Mesendoderm (in vitro differentiated cells): ENCODE measurements around the gene GALNT9.

ENCODE experiments used
- DNase-seq: peaks from one replicate; pipeline ENCODE4 v3.0.0; 2013
- H2AK5ac ChIP-seq: 2 replicates; pipeline ENCODE4 v1.6.1; 2013; ENCODE audit warnings: low read length, inconsistent platforms
- H2BK120ac ChIP-seq: 2 replicates; pipeline ENCODE4 v1.6.1; 2013; ENCODE audit warnings: low read depth, mild to moderate bottlenecking, low read length, moderate library complexity, mixed read lengths
- H2BK15ac ChIP-seq: replicated peaks from 2 replicates; pipeline ENCODE4 v1.6.1; 2013; ENCODE audit warnings: low read depth, mild to moderate bottlenecking, moderate library complexity
- H2BK5ac ChIP-seq: 2 replicates; pipeline ENCODE4 v1.6.1; 2013; ENCODE audit warnings: low read length, inconsistent platforms
- H3K18ac ChIP-seq: 2 replicates; pipeline ENCODE4 v1.6.1; 2013; ENCODE audit warnings: mild to moderate bottlenecking, low read length, mixed read lengths
- H3K23ac ChIP-seq: one replicate; pipeline ENCODE4 v1.6.1; 2013; ENCODE audit warnings: low read length
- H3K27ac ChIP-seq: 2 replicates; pipeline ENCODE4 v1.5.1; 2013; ENCODE audit warnings: low read depth, mild to moderate bottlenecking, inconsistent platforms, low read length, moderate library complexity
- H3K27me3 ChIP-seq: 2 replicates; pipeline ENCODE4 v1.6.1; 2013; ENCODE audit warnings: low read length, control low read depth, mild to moderate bottlenecking, inconsistent platforms; ENCODE audit not compliant: insufficient read depth, poor library complexity
- H3K36me3 ChIP-seq: 2 replicates; pipeline ENCODE4 v1.6.1; 2013; ENCODE audit warnings: low read length, inconsistent platforms; ENCODE audit not compliant: control insufficient read depth, insufficient read depth
- H3K4ac ChIP-seq: one replicate; pipeline ENCODE4 v1.6.1; 2013; ENCODE audit warnings: low read depth, mild to moderate bottlenecking, low read length, moderate library complexity
- H3K4me1 ChIP-seq: 2 replicates; pipeline ENCODE4 v1.6.1; 2013; ENCODE audit warnings: low read depth, low read length, inconsistent platforms; ENCODE audit not compliant: control insufficient read depth
- H3K4me2 ChIP-seq: 2 replicates; pipeline ENCODE4 v1.6.1; 2013; ENCODE audit warnings: low read length
- H3K4me3 ChIP-seq: 2 replicates; pipeline ENCODE4 v1.5.1; 2013; ENCODE audit warnings: mild to moderate bottlenecking, low read length
- H3K56ac ChIP-seq: one replicate; pipeline ENCODE4 v1.6.1; 2013; ENCODE audit warnings: low read length
- H3K79me1 ChIP-seq: 2 replicates; pipeline ENCODE4 v1.6.1; 2013; ENCODE audit warnings: low read length, inconsistent platforms
- H3K79me2 ChIP-seq: 2 replicates; pipeline ENCODE4 v1.6.1; 2013; ENCODE audit warnings: mild to moderate bottlenecking, low read length; ENCODE audit not compliant: control insufficient read depth, insufficient read depth
- H3K9ac ChIP-seq: 2 replicates; pipeline ENCODE4 v1.6.1; 2013; ENCODE audit warnings: low read length, inconsistent platforms
- H4K5ac ChIP-seq: one replicate; pipeline ENCODE4 v1.6.1; 2013; ENCODE audit warnings: low read length
- H4K8ac ChIP-seq: one replicate; pipeline ENCODE4 v1.6.1; 2013; ENCODE audit warnings: low read depth, mild to moderate bottlenecking, control low read depth, low read length, moderate library complexity
- WGBS: extraction: QIAGEN DNeasy Blood & Tissue Kit; methylation state at CpG from one replicate; pipeline ENCODE4 v1.1.7; 2013; ENCODE audit warnings: low lambda C conversion rate, missing lambda C conversion rate; ENCODE audit not compliant: insufficient coverage; ENCODE audit errors: extremely low coverage; 5-methylcytosine and 5-hydroxymethylcytosine counted together

The GALNT9 gene

GRCh38 chr12:132201391-132202120 lies 127.8 kb downstream of the GALNT9 start:
- no CpG with 5 or more reads among the region's 23 CpGs for WGBS
- no peaks in the 10 kb centered on the region for H3K27me3 ChIP-seq

GRCh38 chr12:132200800-132201199 lies 128.6 kb downstream of the GALNT9 start:
- Histone ChIP-seq H3K79me1 (no peaks in the 10 kb centered on the region), H3K18ac (no peak overlapping the region), H4K8ac (no peak overlapping the region), H2AK5ac (no peak overlapping the region), H3K4me2 (no peak overlapping the region), H4K5ac (no peak overlapping the region), H3K36me3 (no peaks in the 10 kb centered on the region), H3K27ac (no peak overlapping the region), H2BK15ac (no peak overlapping the region), H3K56ac (no peak overlapping the region), H3K27me3 (no peaks in the 10 kb centered on the region), H3K79me2 (no peaks in the 10 kb centered on the region), H3K4ac (no peak overlapping the region), H3K4me1 (no peaks in the 10 kb centered on the region), H2BK5ac (no peak overlapping the region), H3K4me3 (no peak overlapping the region), H3K23ac (no peak overlapping the region), H3K9ac (no peak overlapping the region), H2BK120ac (no peak overlapping the region)
- no CpG with 5 or more reads among the region's 19 CpGs for WGBS
- DNase-seq, result no peak

More at GRCh38 chr12:132201391-132202120, 127.8 kb downstream of the GALNT9 start:
- H4K8ac ChIP-seq, result no peak overlapping the region
- no peak overlapping the region for H2BK120ac ChIP-seq
- H3K4me3 ChIP-seq, result no peak overlapping the region
- no peak overlapping the region for H4K5ac ChIP-seq
- H3K56ac ChIP-seq, result no peak overlapping the region
- no peak overlapping the region for H3K27ac ChIP-seq
- no peaks in the 10 kb centered on the region for H3K79me1 ChIP-seq
- no peaks in the 10 kb centered on the region for H3K36me3 ChIP-seq
- no peak overlapping the region for H3K4me2 ChIP-seq
- no peaks in the 10 kb centered on the region for H3K4me1 ChIP-seq
- no peak overlapping the region for H2BK5ac ChIP-seq
- H3K79me2 ChIP-seq, result no peaks in the 10 kb centered on the region
- H3K4ac ChIP-seq, result no peak overlapping the region
- no peak for DNase-seq
- H3K9ac ChIP-seq, result no peak overlapping the region
- H2BK15ac ChIP-seq, result no peak overlapping the region
- no peak overlapping the region for H3K23ac ChIP-seq
- H3K18ac ChIP-seq, result no peak overlapping the region
- H2AK5ac ChIP-seq, result no peak overlapping the region

GRCh38 chr12:132199526-132200319 lies 129.7 kb downstream of the GALNT9 start:
- no peak overlapping the region for H3K4ac ChIP-seq
- H2BK15ac ChIP-seq, result no peak overlapping the region
- H3K27me3 ChIP-seq, result no peaks in the 10 kb centered on the region
- no peak overlapping the region for H2BK120ac ChIP-seq
- no peak overlapping the region for H3K56ac ChIP-seq
- H3K9ac ChIP-seq, result no peak overlapping the region
- no CpG with 5 or more reads among the region's 24 CpGs for WGBS
- H4K8ac ChIP-seq, result no peak overlapping the region
- H3K23ac ChIP-seq, result no peak overlapping the region
- no peak overlapping the region for H3K18ac ChIP-seq
- H3K4me3 ChIP-seq, result no peak overlapping the region
- H2AK5ac ChIP-seq, result no peak overlapping the region
- no peaks in the 10 kb centered on the region for H3K79me2 ChIP-seq
- no peak overlapping the region for H3K4me2 ChIP-seq
- H3K79me1 ChIP-seq, result no peaks in the 10 kb centered on the region
- H2BK5ac ChIP-seq, result no peak overlapping the region
- H4K5ac ChIP-seq, result no peak overlapping the region
- H3K36me3 ChIP-seq, result no peaks in the 10 kb centered on the region
- DNase-seq, result no peak
- no peaks in the 10 kb centered on the region for H3K4me1 ChIP-seq
- H3K27ac ChIP-seq, result no peak overlapping the region

GRCh38 chr12:132199101-132199500 lies 130.3 kb downstream of the GALNT9 start:
- H3K9ac ChIP-seq, result no peak overlapping the region
- no peak overlapping the region for H3K27ac ChIP-seq
- H2BK120ac ChIP-seq, result no peak overlapping the region
- no peak overlapping the region for H3K23ac ChIP-seq
- no peaks in the 10 kb centered on the region for H3K36me3 ChIP-seq
- H3K79me2 ChIP-seq, result no peaks in the 10 kb centered on the region
- no peak overlapping the region for H2BK5ac ChIP-seq
- H4K5ac ChIP-seq, result no peak overlapping the region
- no peak for DNase-seq
- H3K4me1 ChIP-seq, result no peaks in the 10 kb centered on the region
- no peaks in the 10 kb centered on the region for H3K27me3 ChIP-seq
- no peak overlapping the region for H3K4me3 ChIP-seq
- H3K4ac ChIP-seq, result no peak overlapping the region
- WGBS, result no CpG with 5 or more reads among the region's 18 CpGs
- no peak overlapping the region for H3K18ac ChIP-seq
- no peak overlapping the region for H4K8ac ChIP-seq
- H3K4me2 ChIP-seq, result no peak overlapping the region
- no peak overlapping the region for H2AK5ac ChIP-seq
- H3K79me1 ChIP-seq, result no peaks in the 10 kb centered on the region
- H3K56ac ChIP-seq, result no peak overlapping the region
- no peak overlapping the region for H2BK15ac ChIP-seq

- no peaks in the 10 kb centered on the region for H3K4me1 ChIP-seq
- no CpG with 5 or more reads among the region's 44 CpGs for WGBS
- no peaks in the 10 kb centered on the region for H3K27me3 ChIP-seq
- no peak overlapping the region for H4K8ac ChIP-seq
- no peak overlapping the region for H2AK5ac ChIP-seq
- DNase-seq, result no peak
- no peak overlapping the region for H2BK15ac ChIP-seq
- H3K9ac ChIP-seq, result no peak overlapping the region
- H3K56ac ChIP-seq, result no peak overlapping the region
- H4K5ac ChIP-seq, result no peak overlapping the region
- H3K27ac ChIP-seq, result no peak overlapping the region
- no peak overlapping the region for H2BK5ac ChIP-seq
- H3K36me3 ChIP-seq, result no peaks in the 10 kb centered on the region
- no peak overlapping the region for H2BK120ac ChIP-seq
- H3K79me1 ChIP-seq, result no peaks in the 10 kb centered on the region
- no peak overlapping the region for H3K18ac ChIP-seq
- no peak overlapping the region for H3K4me2 ChIP-seq
- H3K4ac ChIP-seq, result no peak overlapping the region
- no peak overlapping the region for H3K4me3 ChIP-seq
- no peaks in the 10 kb centered on the region for H3K79me2 ChIP-seq
- H3K23ac ChIP-seq, result no peak overlapping the region
These were observed 131.6 kb downstream of the GALNT9 start for GRCh38 chr12:132197581-132198354.
